Liver (tissue), 3 donors: ENCODE measurements around the gene CDC14A.

ENCODE experiments used
- ATF3 ChIP-seq: IDR thresholded peaks from 2 replicates; pipeline ENCODE4 v1.6.1; 2016; ENCODE audit warnings: antibody characterized with exemption
- CTCF ChIP-seq: fragments of 150-350 bp; IDR thresholded peaks from 2 replicates; pipeline ENCODE4 v1.5.1; 2017; ENCODE audit warnings: improper control_type of control experiment, low read depth, low read length; ENCODE audit not compliant: missing input control
- EGR1 ChIP-seq, 2 donors: IDR thresholded peaks; 2 replicates each; pipeline ENCODE4 v1.6.1; 2016 to 2018; ENCODE audit warnings: antibody characterized with exemption in 2 of 2, low read depth in 2 of 2
- HNF4G ChIP-seq: IDR thresholded peaks from 2 replicates; pipeline ENCODE4 v1.6.1; 2016; ENCODE audit warnings: antibody characterized with exemption
- RXRA ChIP-seq, 2 donors: IDR thresholded peaks; 2 replicates each; pipeline ENCODE4 v1.6.1; 2017 to 2018; ENCODE audit warnings: antibody characterized with exemption in 2 of 2, mild to moderate bottlenecking in 1 of 2
- donor health status: healthy.
- donor health status: healthy.

GRCh38 chr1:100422065-100422464, 69.8 kb downstream of the CDC14A start:
- no peak for TF ChIP-seq ATF3
- TF ChIP-seq CTCF, result no peak
- TF ChIP-seq RXRA (IDR thresholded peaks at IDR 0.05), result no peak
- no peak for TF ChIP-seq EGR1 (IDR thresholded peaks at IDR 0.05; ENCODE audit: low read depth in 2 of 2)
- TF ChIP-seq HNF4G, result no peak
